SU-DHL-6 (cell line): ENCODE data around the gene TIMM17A.

Experiments
- H2AFZ ChIP-seq: fragments of 200-600 bp; sonication (generic); 2 replicates; pipeline ENCODE4 v1.6.1; 2014; ENCODE audit warnings: low read depth, mild to moderate bottlenecking, moderate library complexity, mixed read lengths, antibody characterized with exemption, low read length; ENCODE audit not compliant: severe bottlenecking
- H3F3A ChIP-seq: fragments of 200-600 bp; shearing (Covaris generic); 2 replicates; pipeline ENCODE4 v1.6.0; 2016; ENCODE audit warnings: antibody characterized with exemption, mild to moderate bottlenecking; ENCODE audit not compliant: insufficient read depth
- H3K27ac ChIP-seq: fragments of 200-600 bp; sonication (generic); 2 replicates; pipeline ENCODE4 v1.5.1; 2016; ENCODE audit warnings: low read depth, mild to moderate bottlenecking, low read length, moderate library complexity, mixed read lengths
- H3K27me3 ChIP-seq: fragments of 200-600 bp; sonication (generic), shearing (Covaris generic); 2 replicates; pipeline ENCODE4 v1.6.0; 2014; ENCODE audit warnings: mild to moderate bottlenecking, low read length
- H3K36me3 ChIP-seq: fragments of 200-600 bp; sonication (generic); 2 replicates; pipeline ENCODE4 v1.6.1; 2014; ENCODE audit warnings: mild to moderate bottlenecking, low read length, mixed read lengths
- H3K4me2 ChIP-seq: fragments of 300-600, 200-600 bp; shearing (Covaris generic), sonication (generic); 2 replicates; pipeline ENCODE4 v1.6.0; 2014; ENCODE audit warnings: low read length, low read depth, mild to moderate bottlenecking; ENCODE audit not compliant: poor library complexity, severe bottlenecking
- H3K4me3 ChIP-seq: fragments of 200-600 bp; sonication (generic); 2 replicates; pipeline ENCODE4 v1.5.1; 2014; ENCODE audit warnings: antibody characterized with exemption, low read length, mild to moderate bottlenecking, mixed read lengths; ENCODE audit not compliant: insufficient read depth, poor library complexity, severe bottlenecking
- H3K79me2 ChIP-seq: fragments of 200-600 bp; sonication (generic); 2 replicates; pipeline ENCODE4 v1.6.1; 2014; ENCODE audit warnings: mild to moderate bottlenecking, low read length, moderate library complexity; ENCODE audit not compliant: insufficient read depth
- H3K9ac ChIP-seq: fragments of 200-600 bp; sonication (generic); 2 replicates; pipeline ENCODE4 v1.7.0; 2014; ENCODE audit warnings: mild to moderate bottlenecking, low read length
- H3K9me2 ChIP-seq: fragments of 200-600 bp; sonication (generic); replicated peaks from 2 replicates; pipeline ENCODE4 v1.6.1; 2014; ENCODE audit warnings: low read length; ENCODE audit not compliant: insufficient read depth
- H3K9me3 ChIP-seq: fragments of 200-600 bp; sonication (generic); 2 replicates; pipeline ENCODE4 v1.6.1; 2014; ENCODE audit warnings: low read length, mixed read lengths; ENCODE audit not compliant: insufficient read depth
- H4K20me1 ChIP-seq: fragments of 200-600 bp; sonication (generic); 2 replicates; pipeline ENCODE4 v1.6.1; 2014; ENCODE audit warnings: low read depth, mild to moderate bottlenecking, antibody characterized with exemption, low read length, moderate library complexity, mixed read lengths
- CTCF ChIP-seq: fragments of 200-600 bp; sonication (generic); IDR thresholded peaks from one replicate; pipeline ENCODE4 v1.5.1; 2017; ENCODE audit warnings: antibody characterized with exemption, mild to moderate bottlenecking, low read length, moderate library complexity; ENCODE audit not compliant: insufficient read depth, poor library complexity, severe bottlenecking
- EZH2phosphoT487 ChIP-seq: fragments of 200-600 bp; sonication (generic), shearing (Covaris generic); conservative IDR thresholded peaks from 2 replicates; pipeline ENCODE4 v1.6.1; 2018; ENCODE audit warnings: mild to moderate bottlenecking, antibody characterized with exemption, low read length, moderate library complexity, mixed read lengths

The TIMM17A gene

GRCh38 chr1:201955009-201955728, at the start of gene TIMM17A:
Gene TIMM17A (plus strand): TSS chr1:201955503. CDS start chr1:201955527, 24 bp downstream.
- Histone ChIP-seq H3K27me3 (no peaks in the 10 kb centered on the region), H2AFZ (peak within 1 kb of the TSS; percentile 85), H3K79me2 (peaks cover 23% of the 10 kb centered on the region), H3K36me3 (0 out of 2 replicates have a peak, but pooled peaks cover 6% of the 10 kb centered on the region), H3F3A (no peaks in the 10 kb centered on the region), H4K20me1 (no peaks in the 10 kb centered on the region), H3K4me3 (peak within 1 kb of the TSS; percentile 83), H3K27ac (peak within 1 kb of the TSS; percentile 26), H3K9me3 (no peaks in the 10 kb centered on the region), H3K4me2 (peak within 1 kb of the TSS; percentile 84), H3K9me2 (no peaks in the 10 kb centered on the region), H3K9ac (peak within 1 kb of the TSS; percentile 86)
- TF ChIP-seq EZH2phosphoT487 (no peak), CTCF (no peak)

- Histone ChIP-seq H3K27me3 (no peaks in the 10 kb centered on the region), H3K27ac (no peak overlapping the region), H3K9ac (no peak overlapping the region), H3K36me3 (no peaks in the 10 kb centered on the region), H3K4me2 (no peak overlapping the region), H3K79me2 (no peaks in the 10 kb centered on the region), H3K9me2 (no peaks in the 10 kb centered on the region), H4K20me1 (no peaks in the 10 kb centered on the region), H3F3A (no peaks in the 10 kb centered on the region), H3K9me3 (no peaks in the 10 kb centered on the region), H2AFZ (no peak overlapping the region), H3K4me3 (no peak overlapping the region)
- no peak for TF ChIP-seq CTCF
- no peak for TF ChIP-seq EZH2phosphoT487
Observed at GRCh38 chr1:201906336-201906735, 49.0 kb upstream of the TIMM17A start.

- Histone ChIP-seq H3K9ac (no peak overlapping the region), H4K20me1 (no peaks in the 10 kb centered on the region), H3K9me3 (no peaks in the 10 kb centered on the region), H3K4me3 (no peak overlapping the region), H3F3A (no peaks in the 10 kb centered on the region), H3K79me2 (no peaks in the 10 kb centered on the region), H3K27ac (no peak overlapping the region), H3K27me3 (no peaks in the 10 kb centered on the region), H3K4me2 (no peak overlapping the region), H3K36me3 (no peaks in the 10 kb centered on the region), H3K9me2 (no peaks in the 10 kb centered on the region), H2AFZ (no peak overlapping the region)
- TF ChIP-seq CTCF (no peak), EZH2phosphoT487 (no peak)
Observed at GRCh38 chr1:201907621-201908020, 47.7 kb upstream of the TIMM17A start.
